ENCODE data around the gene SETD2.

The SETD2 gene

DNA sequence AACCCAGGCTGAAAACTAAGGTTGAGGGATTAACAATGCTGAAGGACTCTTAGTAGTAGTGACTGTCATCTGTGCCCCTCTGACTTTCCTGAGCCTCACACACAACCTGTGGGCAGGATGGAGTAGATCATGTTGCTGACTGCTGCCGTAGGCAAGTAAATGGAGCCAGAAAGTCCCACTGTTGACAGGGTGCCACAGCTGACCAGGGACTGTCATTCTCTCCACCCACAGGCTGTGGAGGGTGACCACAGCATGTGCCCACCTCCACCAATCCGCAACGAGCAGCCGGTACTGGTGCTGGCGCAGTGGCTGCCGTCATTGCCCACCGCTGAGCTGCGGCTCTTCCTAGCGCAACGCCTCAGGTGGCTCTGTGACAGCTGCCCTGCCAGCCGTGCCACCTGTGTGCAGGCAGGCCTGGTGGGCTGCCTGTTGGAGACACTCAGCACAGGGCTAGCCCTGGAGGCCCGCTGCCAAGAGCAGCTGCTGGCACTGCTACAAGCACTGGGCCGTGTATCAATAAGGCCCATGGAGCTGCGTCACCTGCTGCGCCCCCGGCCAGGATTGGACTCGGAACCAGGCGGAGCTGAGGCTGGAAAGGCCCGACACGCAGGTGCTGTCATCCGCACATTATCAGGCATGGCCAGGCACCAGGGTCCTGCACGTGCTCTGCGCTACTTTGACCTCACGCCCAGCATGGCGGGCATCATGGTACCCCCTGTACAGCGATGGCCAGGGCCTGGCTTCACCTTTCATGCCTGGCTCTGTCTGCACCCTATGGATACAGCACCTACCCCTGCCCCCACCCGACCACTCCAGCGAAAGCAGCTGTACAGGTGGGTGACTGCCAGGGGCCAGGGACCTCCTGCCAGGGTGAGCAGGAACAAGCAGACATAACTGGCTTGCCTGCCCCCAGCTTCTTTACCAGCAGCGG lies 168.8 kb downstream of the SETD2 start:
- DNase-seq: no peak

- DNase-seq: no peak
Measured at GRCh38 chr3:46993986-46994385, 169.9 kb downstream of the SETD2 start.

- DNase-seq: no peak
Measured at GRCh38 chr3:46993292-46993691, 170.6 kb downstream of the SETD2 start.

DNA sequence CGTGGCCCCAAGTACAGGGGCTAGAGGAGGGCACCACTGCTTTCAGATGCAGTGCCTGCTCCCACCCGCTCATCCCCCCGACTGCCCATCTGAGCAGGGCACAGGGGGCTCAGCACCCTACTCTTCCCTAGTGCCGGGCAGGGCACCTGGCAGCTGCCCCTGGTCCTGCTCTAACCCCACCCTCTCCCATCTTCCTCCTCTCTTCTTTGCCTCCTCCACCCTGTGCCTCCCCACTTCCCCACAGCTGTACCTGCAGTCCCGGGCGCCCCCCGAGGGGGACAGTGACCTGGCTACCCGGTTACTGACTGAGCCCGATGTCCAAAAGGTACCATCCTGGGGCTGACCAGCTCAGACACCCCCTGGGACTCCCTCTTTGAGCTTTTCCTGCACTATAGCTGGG lies 171.7 kb downstream of the SETD2 start:
- DNase-seq: no peak

DNA sequence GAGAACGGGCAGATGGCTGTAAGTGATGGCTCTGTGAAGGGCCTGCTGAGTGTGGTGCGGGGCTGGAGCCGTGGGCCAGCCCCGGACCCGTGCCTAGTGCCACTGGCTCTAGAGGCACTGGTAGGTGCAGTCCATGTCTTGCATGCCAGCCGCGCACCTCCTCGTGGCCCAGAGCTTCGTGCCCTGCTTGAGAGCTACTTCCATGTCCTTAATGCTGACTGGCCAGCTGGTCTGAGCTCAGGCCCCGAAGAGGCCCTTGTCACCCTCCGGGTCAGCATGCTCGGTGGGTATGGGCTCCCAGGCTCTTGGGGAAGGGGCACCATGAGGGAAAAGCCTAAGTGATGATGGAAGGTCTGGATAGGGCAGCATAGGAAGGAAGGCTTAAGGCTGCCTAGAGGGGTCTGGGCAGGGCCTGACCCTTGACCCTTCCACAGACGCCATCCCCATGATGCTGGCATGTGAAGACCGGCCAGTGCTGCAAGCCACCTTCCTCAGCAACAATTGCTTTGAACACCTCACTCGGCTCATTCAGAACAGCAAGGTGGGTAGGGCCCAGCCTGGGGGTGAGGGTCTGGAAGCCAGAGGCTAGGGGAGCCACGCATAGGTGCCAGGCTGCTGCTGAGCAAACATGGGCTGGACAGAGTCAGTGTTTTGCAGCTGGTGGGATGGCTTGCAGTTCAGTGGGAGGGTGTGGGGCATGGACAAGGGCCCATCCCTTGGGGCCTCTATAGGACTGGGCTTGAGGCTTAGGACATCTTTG lies 172.3 kb downstream of the SETD2 start:
- no peak for DNase-seq

- DNase-seq: no peak
Measured at GRCh38 chr3:46990573-46991374, 173.1 kb downstream of the SETD2 start.

- no peak for DNase-seq
Measured at GRCh38 chr3:46989146-46989810, 174.6 kb downstream of the SETD2 start.

DNA sequence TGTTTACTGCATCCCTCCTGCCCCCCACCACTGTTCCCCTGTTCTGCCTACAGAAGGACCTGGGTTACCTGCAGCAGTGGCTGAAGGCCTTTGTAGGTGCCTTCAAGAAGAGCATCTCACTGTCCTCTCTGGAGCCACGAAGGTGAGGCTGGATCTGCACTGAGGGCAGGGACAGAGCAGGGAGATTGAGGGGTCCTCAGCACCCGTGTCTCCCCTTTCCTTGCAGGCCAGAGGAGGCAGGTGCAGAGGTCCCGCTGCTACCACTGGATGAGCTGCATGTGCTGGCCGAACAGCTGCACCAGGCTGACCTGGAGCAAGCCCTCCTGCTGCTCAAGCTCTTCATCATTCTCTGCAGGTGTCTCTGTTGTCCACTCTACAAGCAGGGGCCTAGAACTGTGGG lies 175.3 kb downstream of the SETD2 start:
- no peak for DNase-seq

GRCh38 chr3:46987743-46988401 lies 176.0 kb downstream of the SETD2 start:
- DNase-seq: no peak

GRCh38 chr3:46987319-46987742 lies 176.6 kb downstream of the SETD2 start:
- DNase-seq: no peak

- DNase-seq: no peak
Measured at GRCh38 chr3:46986782-46987310, 177.1 kb downstream of the SETD2 start.

GRCh38 chr3:46986055-46986730 lies 177.7 kb downstream of the SETD2 start:
- DNase-seq: no peak

DNA sequence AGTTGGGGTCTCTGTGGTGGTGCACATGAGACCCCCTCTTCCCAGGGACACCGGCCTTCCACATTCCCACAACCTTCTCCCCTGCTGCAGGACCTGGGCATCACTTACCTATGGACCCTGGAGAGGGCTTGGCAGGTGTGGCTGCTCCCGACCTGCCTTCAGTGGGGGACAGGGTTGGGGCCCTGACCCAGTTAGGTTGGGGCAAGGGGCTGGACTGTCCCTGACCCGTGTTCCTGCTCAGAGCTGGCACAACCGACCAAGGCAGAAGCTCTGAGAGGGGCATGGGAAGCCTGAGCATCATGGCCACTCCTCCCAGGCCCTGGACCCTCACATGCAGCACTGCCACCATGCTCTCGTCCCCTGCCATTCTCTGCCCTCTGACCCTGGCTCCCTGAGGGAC lies 178.3 kb downstream of the SETD2 start:
- no peak for DNase-seq

- DNase-seq: no peak
Measured at GRCh38 chr3:46984591-46985459, 179.1 kb downstream of the SETD2 start.

- no peak for DNase-seq
Measured at GRCh38 chr3:46982546-46982945, 181.4 kb downstream of the SETD2 start.

- no peak for DNase-seq
Measured at GRCh38 chr3:46981932-46982471, 181.9 kb downstream of the SETD2 start.

DNA sequence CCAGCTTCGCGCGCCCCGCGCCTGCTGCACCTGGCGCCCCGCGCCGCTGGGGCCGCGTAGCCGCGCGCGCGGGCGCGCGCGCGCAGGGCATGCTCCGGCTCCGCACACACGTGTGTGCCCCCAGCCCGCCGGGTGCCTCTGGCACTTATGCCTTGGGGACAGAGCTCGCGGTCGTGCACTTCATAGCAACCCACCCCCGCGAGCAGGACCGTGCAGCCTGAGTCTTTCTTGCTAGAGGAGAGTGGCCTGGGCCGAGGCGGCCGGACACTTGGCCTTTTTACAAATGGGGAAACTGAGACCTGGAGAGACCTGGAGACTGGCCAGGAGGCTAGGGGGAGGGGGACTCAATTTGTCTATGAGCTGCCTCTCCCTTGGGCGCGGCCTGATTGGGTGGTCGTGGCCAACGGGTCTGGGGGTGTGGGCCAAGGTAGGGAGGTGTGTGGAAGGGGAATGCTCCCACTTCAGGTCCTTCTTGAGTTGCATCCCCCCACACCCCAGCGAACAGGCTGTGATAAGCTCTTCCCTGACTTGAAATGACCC lies 183.9 kb downstream of the SETD2 start:
- no peak for DNase-seq

GRCh38 chr3:46978985-46979944 lies 184.6 kb downstream of the SETD2 start, which contains the start of gene NBEAL2:
Gene NBEAL2 (plus strand): TSS chr3:46979666. CDS start chr3:46979862, 196 bp downstream.
- peak; percentile 82 for DNase-seq
